ENCODE measurements around the gene AGAP1. TPM values are rescaled to one million over a fixed set of nuclear protein-coding genes. Genes with fewer than 3 reads are reported as not detected.

Gene AGAP1
- total RNA-seq, 1 donor from 2014 or later: 10.5 TPM

GRCh38 chr2:235583144-235583543 is 89.3 kb downstream of the AGAP1 start:
- ATAC-seq (peak; percentile 42), DNase-seq (ENCODE audit: low spot score) (no peak)

- DNase-seq (ENCODE audit: low spot score) (no peak), ATAC-seq (no peak)
These were observed 90.2 kb downstream of the AGAP1 start for GRCh38 chr2:235583925-235584637.

- DNase-seq (ENCODE audit: low spot score) (no peak), ATAC-seq (no peak)
These were observed 90.8 kb downstream of the AGAP1 start for GRCh38 chr2:235584638-235585007.

- ATAC-seq: no peak
- no peak for DNase-seq (ENCODE audit: low spot score)
These were observed 93.4 kb downstream of the AGAP1 start for GRCh38 chr2:235587202-235587601.

- ATAC-seq (peak; percentile 46), DNase-seq (ENCODE audit: low spot score) (no peak)
These were observed 94.9 kb downstream of the AGAP1 start for GRCh38 chr2:235588750-235589149.

GRCh38 chr2:235591231-235591730 is 97.4 kb downstream of the AGAP1 start:
- DNase-seq (ENCODE audit: low spot score) (no peak), ATAC-seq (no peak)

GRCh38 chr2:235591921-235592320 is 98.1 kb downstream of the AGAP1 start:
- ATAC-seq (no peak), DNase-seq (ENCODE audit: low spot score) (no peak)

- no peak for DNase-seq (ENCODE audit: low spot score)
- ATAC-seq: no peak
These were observed 98.6 kb downstream of the AGAP1 start for GRCh38 chr2:235592430-235592829.

- ATAC-seq (no peak), DNase-seq (ENCODE audit: low spot score) (no peak)
These were observed 99.0 kb downstream of the AGAP1 start for GRCh38 chr2:235592836-235593235.

- ATAC-seq: peak; percentile 86
- DNase-seq (ENCODE audit: low spot score): no peak
These were observed 100.2 kb downstream of the AGAP1 start for GRCh38 chr2:235594041-235594440.

GRCh38 chr2:235594964-235595363 is 101.1 kb downstream of the AGAP1 start:
- DNase-seq (ENCODE audit: low spot score): no peak

GRCh38 chr2:235595422-235596010 is 101.7 kb downstream of the AGAP1 start:
- ATAC-seq: peak; percentile 82
- peak; percentile 59 for DNase-seq (ENCODE audit: low spot score)

More at GRCh38 chr2:235594964-235595363, 101.1 kb downstream of the AGAP1 start:
- ATAC-seq: no peak

- DNase-seq (ENCODE audit: low spot score): no peak
These were observed 102.4 kb downstream of the AGAP1 start for GRCh38 chr2:235596272-235596671.

GRCh38 chr2:235597081-235597615 is 103.3 kb downstream of the AGAP1 start:
- ATAC-seq (no peak), DNase-seq (ENCODE audit: low spot score) (no peak)

More at GRCh38 chr2:235596272-235596671, 102.4 kb downstream of the AGAP1 start:
- no peak for ATAC-seq

GRCh38 chr2:235598026-235598425 is 104.2 kb downstream of the AGAP1 start:
- ATAC-seq (no peak), DNase-seq (ENCODE audit: low spot score) (no peak)

- DNase-seq (ENCODE audit: low spot score): no peak
- no peak for ATAC-seq
These were observed 105.0 kb downstream of the AGAP1 start for GRCh38 chr2:235598532-235599531.

GRCh38 chr2:235599596-235600338 is 105.9 kb downstream of the AGAP1 start:
- no peak for DNase-seq (ENCODE audit: low spot score)
- ATAC-seq: no peak

GRCh38 chr2:235600406-235600805 is 106.6 kb downstream of the AGAP1 start:
- no peak for DNase-seq (ENCODE audit: low spot score)
- ATAC-seq: no peak

GRCh38 chr2:235600926-235601325 is 107.1 kb downstream of the AGAP1 start:
- ATAC-seq: no peak
- DNase-seq (ENCODE audit: low spot score): no peak

Data from left lobe of liver (tissue), 2 donors.